WERI-Rb-1 (cell line): Measurements from ENCODE around the gene ZNF865.

Experiments used
- DNase-seq: peaks from one replicate; pipeline ENCODE4 v3.0.0-alpha.2; 2020
- H3K27ac ChIP-seq: fragments of 250-450 bp; sonication (Bioruptor Pico); 2 replicates; pipeline ENCODE4 v1.5.1; 2020; ENCODE audit warnings: mild to moderate bottlenecking, moderate library complexity
- H3K27me3 ChIP-seq: fragments of 250-450 bp; sonication (Bioruptor Pico); 2 replicates; pipeline ENCODE4 v1.5.1; 2021; ENCODE audit warnings: mild to moderate bottlenecking, low read depth, moderate library complexity; ENCODE audit not compliant: insufficient read depth, severe bottlenecking
- H3K36me3 ChIP-seq: fragments of 250-450 bp; sonication (Bioruptor Pico); 2 replicates; pipeline ENCODE4 v1.5.1; 2020; ENCODE audit warnings: mild to moderate bottlenecking, moderate library complexity
- H3K4me3 ChIP-seq: 2 replicates; pipeline ENCODE4 v1.5.1; 2011; ENCODE audit warnings: low read depth, mild to moderate bottlenecking, control low read depth, low read length
- H3K9me3 ChIP-seq: fragments of 250-450 bp; sonication (Bioruptor Pico); 2 replicates; pipeline ENCODE4 v1.5.1; 2021; ENCODE audit warnings: mild to moderate bottlenecking, moderate library complexity; ENCODE audit not compliant: severe bottlenecking
- CTCF ChIP-seq: IDR thresholded peaks from 2 replicates; pipeline ENCODE4 v1.5.1; 2011; ENCODE audit warnings: low read depth, mild to moderate bottlenecking, control low read depth, inconsistent platforms, low read length

ZNF865 gene

GRCh38 chr19:55576746-55577145 lies 28.7 kb upstream of the ZNF865 start:
- Histone ChIP-seq H3K27me3 (no peaks in the 10 kb centered on the region), H3K27ac (no peak overlapping the region), H3K4me3 (no peak overlapping the region), H3K36me3 (peaks cover 18% of the 10 kb centered on the region), H3K9me3 (no peaks in the 10 kb centered on the region)
- no peak for TF ChIP-seq CTCF
- no peak for DNase-seq

- Histone ChIP-seq H3K9me3 (no peaks in the 10 kb centered on the region), H3K36me3 (peaks cover 18% of the 10 kb centered on the region), H3K27me3 (no peaks in the 10 kb centered on the region), H3K27ac (no peak overlapping the region), H3K4me3 (no peak overlapping the region)
- DNase-seq = no peak
- no peak for TF ChIP-seq CTCF
Measured at GRCh38 chr19:55578031-55578760, 27.3 kb upstream of the ZNF865 start.

GRCh38 chr19:55578761-55579747 lies 26.4 kb upstream of the ZNF865 start:
- H3K27ac ChIP-seq = peak overlapping the region; percentile 90
- H3K4me3 ChIP-seq = peak overlapping the region; percentile 95; the same call in 1 of the 2 replicates
- DNase-seq = no peak
- no peak for TF ChIP-seq CTCF
- no peaks in the 10 kb centered on the region for H3K9me3 ChIP-seq
- H3K36me3 ChIP-seq = peaks cover 18% of the 10 kb centered on the region
- H3K27me3 ChIP-seq = no peaks in the 10 kb centered on the region

GRCh38 chr19:55579766-55580621 lies 25.5 kb upstream of the ZNF865 start:
- DNase-seq = peak; percentile 27
- Histone ChIP-seq H3K27me3 (no peaks in the 10 kb centered on the region), H3K4me3 (peak overlapping the region; percentile 95), H3K27ac (peak overlapping the region; percentile 90), H3K9me3 (no peaks in the 10 kb centered on the region), H3K36me3 (peaks cover 18% of the 10 kb centered on the region)
- TF ChIP-seq CTCF = no peak

- Histone ChIP-seq H3K27ac (peak within 1 kb of the TSS; percentile 90), H3K27me3 (no peaks in the 10 kb centered on the region), H3K9me3 (no peaks in the 10 kb centered on the region), H3K36me3 (peaks cover 18% of the 10 kb centered on the region), H3K4me3 (peak within 1 kb of the TSS; percentile 95)
- TF ChIP-seq CTCF = no peak
- DNase-seq = peak; percentile 94
Measured at GRCh38 chr19:55580628-55581144, 24.8 kb upstream of the ZNF865 start, which contains the start of gene ZNF579. Gene ZNF579 (minus strand): TSS chr19:55580848. CDS start chr19:55579639, 1,209 bp downstream.
